Thyroid gland (tissue), 4 donors: ENCODE data around the gene CROCC2. TPM values are rescaled to one million over a fixed set of nuclear protein-coding genes. Genes with fewer than 3 reads are reported as not detected.
A peak's percentile ranks its signal among the peaks of the same experiment; 100 is the strongest.

ENCODE experiments used
- DNase-seq, 2 donors: peaks; one replicate each; pipeline ENCODE4 v3.0.0-alpha.2; 2019
- H3K27ac ChIP-seq, 3 donors: fragments of 200-600 bp; sonication (generic); 1 replicate in 2 of 3; 2 replicates in 1 of 3; pipeline ENCODE4 v1.5.1; 2016 to 2019; ENCODE audit warnings: mild to moderate bottlenecking in 1 of 3, moderate library complexity in 1 of 3
- H3K27me3 ChIP-seq: fragments of 200-600 bp; sonication (generic); one replicate; pipeline ENCODE4 v1.5.1; 2019
- H3K36me3 ChIP-seq, 2 donors: fragments of 200-600 bp; sonication (generic); one replicate each; pipeline ENCODE4 v1.5.1; 2016 to 2019
- H3K4me1 ChIP-seq, 2 donors: fragments of 200-600 bp; sonication (generic); one replicate each; pipeline ENCODE4 v1.5.1; 2017 to 2019
- H3K4me3 ChIP-seq, 3 donors: fragments of 200-600 bp; sonication (generic); replicated peaks in 1 of 3; 1 replicate in 2 of 3; 2 replicates in 1 of 3; pipeline ENCODE4 v1.5.1; 2016; ENCODE audit warnings: mild to moderate bottlenecking in 1 of 3
- H3K9me3 ChIP-seq: fragments of 200-600 bp; sonication (generic); one replicate; pipeline ENCODE4 v1.5.1; 2017
- POLR2A ChIP-seq, 2 donors: fragments of 450-650 bp; IDR thresholded peaks; one replicate each; pipeline ENCODE4 v1.6.1; 2017; ENCODE audit warnings: antibody characterized with exemption in 2 of 2, mild to moderate bottlenecking in 2 of 2, moderate library complexity in 1 of 2
- WGBS, 2 donors: methylation state at CpG; one replicate each; pipeline ENCODE4 v1.1.5; 2017; 5-methylcytosine and 5-hydroxymethylcytosine counted together
- intact Hi-C: fragments of 100-400 bp; cut with DNase I; formaldehyde crosslinking; loops from one replicate; pipeline ENCODE4 v1.15.1; 2023
- total RNA-seq, 4 donors: library from RNA; depleted of rRNA; stranded (reverse); fragments of >200 nt; gene quantifications; one replicate each; pipeline ENCODE4 v1.2.3, GENCODE V29; 2016
- TF ChIP-seq, protein P1 (sequence below), 6 experiments: fragments of 200-600 bp in 3 of 6; fragments of 450-650 bp in 3 of 6; sonication (generic) in 3 of 6; IDR thresholded peaks; one replicate each; pipeline ENCODE4 v1.5.1; 2016 to 2019; ENCODE audit warnings: antibody characterized with exemption in 6 of 6, mild to moderate bottlenecking in 2 of 6, inconsistent platforms in 1 of 6, moderate library complexity in 1 of 6

CROCC2 gene
- total RNA-seq, 4 donors from 2014 or later = not detected

- no peak overlapping the region for H3K27ac ChIP-seq
- no peaks in the 10 kb centered on the region for H3K9me3 ChIP-seq
- TF ChIP-seq, protein P1, sequence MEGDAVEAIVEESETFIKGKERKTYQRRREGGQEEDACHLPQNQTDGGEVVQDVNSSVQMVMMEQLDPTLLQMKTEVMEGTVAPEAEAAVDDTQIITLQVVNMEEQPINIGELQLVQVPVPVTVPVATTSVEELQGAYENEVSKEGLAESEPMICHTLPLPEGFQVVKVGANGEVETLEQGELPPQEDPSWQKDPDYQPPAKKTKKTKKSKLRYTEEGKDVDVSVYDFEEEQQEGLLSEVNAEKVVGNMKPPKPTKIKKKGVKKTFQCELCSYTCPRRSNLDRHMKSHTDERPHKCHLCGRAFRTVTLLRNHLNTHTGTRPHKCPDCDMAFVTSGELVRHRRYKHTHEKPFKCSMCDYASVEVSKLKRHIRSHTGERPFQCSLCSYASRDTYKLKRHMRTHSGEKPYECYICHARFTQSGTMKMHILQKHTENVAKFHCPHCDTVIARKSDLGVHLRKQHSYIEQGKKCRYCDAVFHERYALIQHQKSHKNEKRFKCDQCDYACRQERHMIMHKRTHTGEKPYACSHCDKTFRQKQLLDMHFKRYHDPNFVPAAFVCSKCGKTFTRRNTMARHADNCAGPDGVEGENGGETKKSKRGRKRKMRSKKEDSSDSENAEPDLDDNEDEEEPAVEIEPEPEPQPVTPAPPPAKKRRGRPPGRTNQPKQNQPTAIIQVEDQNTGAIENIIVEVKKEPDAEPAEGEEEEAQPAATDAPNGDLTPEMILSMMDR (IDR thresholded peaks at IDR 0.05) = peak in 2 of 6 experiments; percentile 1 to 6
- no peak for TF ChIP-seq POLR2A (IDR thresholded peaks at IDR 0.05)
- WGBS, 2 donors = 63 to 81% methylated on average over 6 to 22 of the region's 25 CpGs
- H3K27me3 ChIP-seq = no peaks in the 10 kb centered on the region
- no peak for DNase-seq
- no peaks in the 10 kb centered on the region for H3K36me3 ChIP-seq
- intact Hi-C loops = loop anchor here (10.0 kb wide), 1 partner anchor 80 kb away; the partner anchor contains the start of gene SNED1
- H3K4me3 ChIP-seq = no peak overlapping the region
- peaks cover 0 to 43% of the 10 kb centered on the region in 2 donors for H3K4me1 ChIP-seq
These were observed 8.7 kb downstream of the CROCC2 start for GRCh38 chr2:240914645-240915525.

- no peaks in the 10 kb centered on the region for H3K36me3 ChIP-seq
- 22 to 48% methylated on average over 10 to 29 of the region's 34 CpGs for WGBS, 2 donors
- intact Hi-C loops = loop anchor here (10.0 kb wide), 1 partner anchor 79 kb away; the partner anchor contains the start of gene SNED1
- TF ChIP-seq, protein P1 (IDR thresholded peaks at IDR 0.05) = no peak
- TF ChIP-seq POLR2A (IDR thresholded peaks at IDR 0.05) = no peak
- no peak overlapping the region for H3K27ac ChIP-seq
- H3K4me3 ChIP-seq = no peak overlapping the region
- no peaks in the 10 kb centered on the region for H3K27me3 ChIP-seq
- H3K9me3 ChIP-seq = no peaks in the 10 kb centered on the region
- H3K4me1 ChIP-seq = peaks cover 0 to 43% of the 10 kb centered on the region in 2 donors
- no peak for DNase-seq
These were observed 9.6 kb downstream of the CROCC2 start for GRCh38 chr2:240915526-240916341.

DNA sequence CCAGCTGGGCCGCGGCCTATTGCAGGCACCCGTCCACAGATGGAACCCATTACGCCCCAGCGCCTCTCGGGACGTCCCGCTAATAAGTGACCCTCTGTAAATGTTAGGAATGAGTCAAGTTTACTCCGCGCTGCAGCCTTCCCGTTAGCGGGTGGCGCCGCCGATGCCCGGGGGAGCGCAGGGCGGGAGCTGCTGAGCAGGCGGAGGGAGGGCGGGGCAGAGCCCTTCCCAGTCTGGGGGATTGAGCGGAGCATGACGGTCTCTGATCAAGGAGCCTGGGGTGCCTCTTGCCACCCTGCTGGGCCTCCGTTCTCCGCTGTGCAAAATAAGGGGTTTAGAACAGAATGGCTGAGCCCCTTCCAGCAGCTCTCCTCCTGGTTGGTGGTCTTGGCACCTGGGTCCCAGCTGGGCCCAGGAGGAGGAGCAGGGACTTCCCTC is 10.5 kb downstream of the CROCC2 start:
- no peak overlapping the region for H3K4me3 ChIP-seq
- peak; percentile 44 to 58 for DNase-seq

GRCh38 chr2:240917009-240917683 is 11.0 kb downstream of the CROCC2 start:
- TF ChIP-seq POLR2A (IDR thresholded peaks at IDR 0.05) = no peak
- TF ChIP-seq, protein P1 (IDR thresholded peaks at IDR 0.05) = no peak
- no peak overlapping the region for H3K4me3 ChIP-seq
- peak in 1 of 2 donors; percentile 0 for DNase-seq
- 87 to 95% methylated on average over 19 to 20 of the region's 20 CpGs for WGBS, 2 donors
- H3K36me3 ChIP-seq = no peaks in the 10 kb centered on the region
- H3K27ac ChIP-seq = no peak overlapping the region
- H3K27me3 ChIP-seq = no peaks in the 10 kb centered on the region
- no peaks in the 10 kb centered on the region for H3K9me3 ChIP-seq
- intact Hi-C loops = loop anchor here (10.0 kb wide), 1 partner anchor 78 kb away; the partner anchor contains the start of gene SNED1
- peaks cover 0 to 48% of the 10 kb centered on the region in 2 donors for H3K4me1 ChIP-seq

More for the DNA sequence above, 10.5 kb downstream of the CROCC2 start:
- H3K4me1 ChIP-seq = peaks cover 0 to 44% of the 10 kb centered on the region in 2 donors
- H3K36me3 ChIP-seq = no peaks in the 10 kb centered on the region
- no peaks in the 10 kb centered on the region for H3K9me3 ChIP-seq
- TF ChIP-seq, protein P1 (IDR thresholded peaks at IDR 0.05) = no peak
- TF ChIP-seq POLR2A (IDR thresholded peaks at IDR 0.05) = no peak
- intact Hi-C loops = loop anchor here (10.0 kb wide), 1 partner anchor 78 kb away; the partner anchor contains the start of gene SNED1
- 5 to 45% methylated on average over 8 to 13 of the region's 24 CpGs for WGBS, 2 donors
- H3K27ac ChIP-seq = no peak overlapping the region
- H3K27me3 ChIP-seq = no peaks in the 10 kb centered on the region
